ENCODE results near the gene ZFHX3. TPM values are rescaled to one million over a fixed set of nuclear protein-coding genes. Genes with fewer than 3 reads are reported as not detected.
"Not testable (repeated sequence)": the region's sequence is repeated elsewhere in the genome, so short reads cannot be mapped to it uniquely, and the experiment has no call there.

Gene ZFHX3
- polyA plus RNA-seq, 1 donor (not counting 4 experiments of a cell fraction or from before 2014, with no cell fraction given), result 1.2 TPM

DNA sequence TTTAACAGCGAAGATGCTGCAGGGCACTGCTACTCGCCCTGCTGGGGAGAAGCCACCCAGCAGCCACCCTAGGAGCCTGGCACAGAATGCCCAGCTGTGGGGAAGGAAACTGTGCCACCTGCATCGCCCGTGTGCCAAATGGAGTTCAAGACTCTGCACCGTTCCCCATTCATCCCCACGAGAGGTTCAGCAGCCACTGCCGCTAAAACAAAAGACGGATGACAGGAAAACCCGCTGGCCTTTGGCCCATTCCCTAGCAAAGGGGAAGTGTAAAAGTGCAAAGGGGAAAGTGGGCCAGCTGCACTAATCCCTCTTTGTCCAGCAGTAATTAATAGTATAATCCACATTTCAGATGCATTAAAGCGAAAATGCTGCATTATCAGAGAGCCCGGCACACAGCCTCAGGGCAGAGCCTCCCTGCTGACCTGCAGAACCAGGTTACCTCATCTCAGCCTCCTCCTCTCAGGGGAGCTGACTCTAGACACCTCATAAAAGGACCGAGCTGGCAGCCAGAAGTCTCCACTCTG, 37.7 kb downstream of the ZFHX3 start:
- Histone ChIP-seq H3K4me1 (ENCODE audit: control insufficient read depth, extremely low read depth, insufficient read depth, low read length) (peaks cover 2% of the 10 kb centered on the region), H3K9ac (ENCODE audit: control insufficient read depth, extremely low read depth, insufficient read depth, low read length) (no peak overlapping the region), H2AFZ (ENCODE audit: control insufficient read depth, low read length) (no peak overlapping the region), H3K79me2 (ENCODE audit: control insufficient read depth, insufficient read depth, low read length) (peaks cover 9% of the 10 kb centered on the region), H3K36me3 (ENCODE audit: control insufficient read depth in 2 of 2, extremely low read depth in 1 of 2, insufficient read depth in 2 of 2, low read length in 2 of 2) (no peaks in the 10 kb centered on the region), H3K4me2 (ENCODE audit: control insufficient read depth, extremely low read depth, insufficient read depth, low read depth, low read length) (no peak overlapping the region), H3K27ac (ENCODE audit: control insufficient read depth, insufficient read depth, low read length) (no peak overlapping the region), H3K27me3 (ENCODE audit: control insufficient read depth, extremely low read depth, insufficient read depth, low read length) (peaks cover 4% of the 10 kb centered on the region), H4K20me1 (ENCODE audit: control insufficient read depth, extremely low read depth, insufficient read depth, low read length) (peaks cover 9% of the 10 kb centered on the region), H3K9me1 (ENCODE audit: control insufficient read depth, extremely low read depth, insufficient read depth, low read length) (no peaks in the 10 kb centered on the region), H3K4me3 (ENCODE audit: control insufficient read depth in 2 of 3, extremely low read depth in 1 of 3, insufficient read depth in 2 of 3, low read depth in 1 of 3, low read length in 3 of 3) (no peak overlapping the region), H3K9me3 (ENCODE audit: control insufficient read depth, low read depth, low read length) (no peaks in the 10 kb centered on the region)
- dilution Hi-C loops (cut with MboI; ENCODE audit: extremely low pct_ligation_motif_present, low sequenced_read_pairs), result no loop called here
- no peak for TF ChIP-seq CTCF (optimal IDR thresholded peaks at IDR 0.05 in 1 of 3, IDR thresholded peaks at IDR 0.05 in 1 of 3, conservative IDR thresholded peaks at IDR 0.05 in 1 of 3; ENCODE audit: extremely low read depth in 1 of 3, insufficient read depth in 2 of 3, low read length in 3 of 3)
- TF ChIP-seq EZH2 (IDR thresholded peaks at IDR 0.05; ENCODE audit: low read length), result no peak
- DNase-seq (ENCODE audit: low read depth, low spot score) (no peak), FAIRE-seq (no peak)

DNA sequence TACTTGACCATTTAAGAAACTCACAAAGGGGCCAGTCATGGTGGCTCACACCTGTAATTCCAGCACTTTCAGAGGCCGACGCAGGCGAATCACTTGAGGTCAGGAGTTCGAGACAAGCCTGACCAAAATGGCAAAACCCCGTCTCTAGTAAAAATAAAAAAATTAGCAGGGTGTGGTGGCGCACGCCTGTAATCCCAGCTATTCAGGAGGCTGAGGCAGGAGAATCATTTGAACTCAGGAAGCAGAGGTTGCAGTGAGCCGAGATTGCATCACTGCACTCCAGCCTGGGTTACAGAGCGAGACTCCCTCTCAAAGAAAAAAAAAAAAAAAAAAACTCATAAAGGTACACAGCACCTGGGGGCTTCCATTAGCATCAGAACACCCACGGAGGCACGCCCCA, 38.2 kb downstream of the ZFHX3 start:
- not testable (repeated sequence) for FAIRE-seq; H4K20me1 ChIP-seq (ENCODE audit: control insufficient read depth, extremely low read depth, insufficient read depth, low read length)

GRCh38 chr16:73006026-73006425, 41.9 kb downstream of the ZFHX3 start:
- Histone ChIP-seq H3K9me1 (ENCODE audit: control insufficient read depth, extremely low read depth, insufficient read depth, low read length) (no peaks in the 10 kb centered on the region), H3K9ac (ENCODE audit: control insufficient read depth, extremely low read depth, insufficient read depth, low read length) (no peak overlapping the region), H3K27ac (ENCODE audit: control insufficient read depth, insufficient read depth, low read length) (no peak overlapping the region), H3K9me3 (ENCODE audit: control insufficient read depth, low read depth, low read length) (peaks cover 2% of the 10 kb centered on the region), H3K4me2 (ENCODE audit: control insufficient read depth, extremely low read depth, insufficient read depth, low read depth, low read length) (no peak overlapping the region), H3K4me3 (ENCODE audit: control insufficient read depth in 2 of 3, extremely low read depth in 1 of 3, insufficient read depth in 2 of 3, low read depth in 1 of 3, low read length in 3 of 3) (no peak overlapping the region), H2AFZ (ENCODE audit: control insufficient read depth, low read length) (no peak overlapping the region), H3K36me3 (ENCODE audit: control insufficient read depth in 2 of 2, extremely low read depth in 1 of 2, insufficient read depth in 2 of 2, low read length in 2 of 2) (no peaks in the 10 kb centered on the region), H3K27me3 (ENCODE audit: control insufficient read depth, extremely low read depth, insufficient read depth, low read length) (no peaks in the 10 kb centered on the region), H3K79me2 (ENCODE audit: control insufficient read depth, insufficient read depth, low read length) (peaks cover 2% of the 10 kb centered on the region), H4K20me1 (ENCODE audit: control insufficient read depth, extremely low read depth, insufficient read depth, low read length) (peaks cover 5% of the 10 kb centered on the region), H3K4me1 (ENCODE audit: control insufficient read depth, extremely low read depth, insufficient read depth, low read length) (no peaks in the 10 kb centered on the region)
- FAIRE-seq (no peak), DNase-seq (ENCODE audit: low read depth, low spot score) (no peak)
- TF ChIP-seq EZH2 (IDR thresholded peaks at IDR 0.05; ENCODE audit: low read length) (no peak), CTCF (optimal IDR thresholded peaks at IDR 0.05 in 1 of 3, IDR thresholded peaks at IDR 0.05 in 1 of 3, conservative IDR thresholded peaks at IDR 0.05 in 1 of 3; ENCODE audit: extremely low read depth in 1 of 3, insufficient read depth in 2 of 3, low read length in 3 of 3) (no peak)
- dilution Hi-C loops (cut with MboI; ENCODE audit: extremely low pct_ligation_motif_present, low sequenced_read_pairs), result no loop called here

More for the DNA sequence above, 38.2 kb downstream of the ZFHX3 start:
- DNase-seq (ENCODE audit: low read depth, low spot score); H3K4me1 ChIP-seq (ENCODE audit: control insufficient read depth, extremely low read depth, insufficient read depth, low read length); H3K79me2 ChIP-seq (ENCODE audit: control insufficient read depth, insufficient read depth, low read length); H3K27me3 ChIP-seq (ENCODE audit: control insufficient read depth, extremely low read depth, insufficient read depth, low read length); H3K9ac ChIP-seq (ENCODE audit: control insufficient read depth, extremely low read depth, insufficient read depth, low read length); H3K9me3 ChIP-seq (ENCODE audit: control insufficient read depth, low read depth, low read length); dilution Hi-C loops (cut with MboI; ENCODE audit: extremely low pct_ligation_motif_present, low sequenced_read_pairs); H3K36me3 ChIP-seq (ENCODE audit: control insufficient read depth in 2 of 2, extremely low read depth in 1 of 2, insufficient read depth in 2 of 2, low read length in 2 of 2); H2AFZ ChIP-seq (ENCODE audit: control insufficient read depth, low read length); H3K4me2 ChIP-seq (ENCODE audit: control insufficient read depth, extremely low read depth, insufficient read depth, low read depth, low read length); H3K27ac ChIP-seq (ENCODE audit: control insufficient read depth, insufficient read depth, low read length); H3K4me3 ChIP-seq (ENCODE audit: control insufficient read depth in 2 of 3, extremely low read depth in 1 of 3, insufficient read depth in 2 of 3, low read depth in 1 of 3, low read length in 3 of 3); H3K9me1 ChIP-seq (ENCODE audit: control insufficient read depth, extremely low read depth, insufficient read depth, low read length): not testable (repeated sequence)
